Thoracic aorta (tissue), 2 donors: Measurements from ENCODE around the gene PDZRN4. TPM values are rescaled to one million over a fixed set of nuclear protein-coding genes. Genes with fewer than 3 reads are reported as not detected.

ENCODE experiments used
- ATAC-seq: fragments of 150-250 bp; one replicate; pipeline ENCODE4 v1.8.0; 2017; ENCODE audit warnings: low read depth; ENCODE audit not compliant: insufficient number of reproducible peaks, low FRiP score
- DNase-seq: peaks from one replicate; pipeline ENCODE4 v3.0.0-alpha.2; 2020; ENCODE audit warnings: low spot score
- H3K27ac ChIP-seq, 2 donors: fragments of 200-600 bp; sonication (generic); 1 replicate in 1 of 2; 2 replicates in 1 of 2; pipeline ENCODE4 v1.5.1; 2016; ENCODE audit warnings: mild to moderate bottlenecking in 2 of 2, moderate library complexity in 2 of 2
- H3K27me3 ChIP-seq: fragments of 200-600 bp; sonication (generic); replicated peaks from 2 replicates; pipeline ENCODE4 v1.6.0; 2016; ENCODE audit warnings: mild to moderate bottlenecking; ENCODE audit not compliant: insufficient read depth
- H3K36me3 ChIP-seq: fragments of 200-600 bp; sonication (generic); one replicate; pipeline ENCODE4 v1.5.1; 2016
- H3K4me1 ChIP-seq, 2 donors: fragments of 200-600 bp; sonication (generic); 1 replicate in 1 of 2; 2 replicates in 1 of 2; pipeline versions ENCODE4 v1.5.1 to v1.6.0; 2016; ENCODE audit warnings: low read depth in 2 of 2, mild to moderate bottlenecking in 1 of 2; ENCODE audit not compliant: control insufficient read depth in 1 of 2
- H3K4me3 ChIP-seq: fragments of 200-600 bp; sonication (generic); 2 replicates; pipeline ENCODE4 v1.5.1; 2016; ENCODE audit warnings: mild to moderate bottlenecking
- H3K9me3 ChIP-seq: fragments of 200-600 bp; sonication (generic); 2 replicates; pipeline ENCODE4 v1.5.1; 2016
- CTCF ChIP-seq: fragments of 200-600 bp; sonication (generic); IDR thresholded peaks from one replicate; pipeline ENCODE4 v1.5.1; 2019; ENCODE audit warnings: antibody characterized with exemption
- total RNA-seq, 2 donors: library from RNA; depleted of rRNA; stranded (reverse); fragments of >200 nt; gene quantifications; one replicate each; pipeline versions ENCODE4 v1.1.0 to v1.2.3, GENCODE V29; 2016

Gene PDZRN4
- total RNA-seq, 2 donors from 2014 or later, result 6.1 to 12.5 TPM

- no peak overlapping the region for H3K27ac ChIP-seq
Measured at GRCh38 chr12:41221491-41221890, 33.4 kb downstream of the PDZRN4 start.

GRCh38 chr12:41223600-41223999 lies 35.5 kb downstream of the PDZRN4 start:
- H3K36me3 ChIP-seq, result no peaks in the 10 kb centered on the region
- H3K27ac ChIP-seq, result no peak overlapping the region
- ATAC-seq, result no peak
- no peak for TF ChIP-seq CTCF
- no peaks in the 10 kb centered on the region for H3K27me3 ChIP-seq
- no peaks in the 10 kb centered on the region for H3K9me3 ChIP-seq
- peaks cover 0 to 3% of the 10 kb centered on the region in 2 donors for H3K4me1 ChIP-seq
- no peak for DNase-seq
- no peak overlapping the region for H3K4me3 ChIP-seq

More at GRCh38 chr12:41221491-41221890, 33.4 kb downstream of the PDZRN4 start:
- Histone ChIP-seq H3K4me1 (peaks cover 0 to 13% of the 10 kb centered on the region in 2 donors), H3K9me3 (no peaks in the 10 kb centered on the region), H3K36me3 (no peaks in the 10 kb centered on the region), H3K27me3 (no peaks in the 10 kb centered on the region), H3K4me3 (no peak overlapping the region)
- no peak for TF ChIP-seq CTCF
- no peak for DNase-seq
- ATAC-seq, result no peak

- no peaks in the 10 kb centered on the region for H3K9me3 ChIP-seq
- H3K27ac ChIP-seq, result no peak overlapping the region
- ATAC-seq (no peak), DNase-seq (no peak)
- no peak overlapping the region for H3K4me3 ChIP-seq
- no peaks in the 10 kb centered on the region for H3K36me3 ChIP-seq
- H3K4me1 ChIP-seq, result peaks cover 0 to 3% of the 10 kb centered on the region in 2 donors
- no peak for TF ChIP-seq CTCF
- no peaks in the 10 kb centered on the region for H3K27me3 ChIP-seq
Measured at GRCh38 chr12:41224066-41224465, 35.9 kb downstream of the PDZRN4 start.

GRCh38 chr12:41225179-41225578 lies 37.1 kb downstream of the PDZRN4 start:
- peaks cover 0 to 3% of the 10 kb centered on the region in 2 donors for H3K4me1 ChIP-seq
- no peak for ATAC-seq
- H3K36me3 ChIP-seq, result no peaks in the 10 kb centered on the region
- H3K9me3 ChIP-seq, result no peaks in the 10 kb centered on the region
- no peaks in the 10 kb centered on the region for H3K27me3 ChIP-seq
- DNase-seq, result no peak
- no peak for TF ChIP-seq CTCF
- H3K4me3 ChIP-seq, result no peak overlapping the region
- no peak overlapping the region for H3K27ac ChIP-seq

GRCh38 chr12:41228066-41228820 lies 40.1 kb downstream of the PDZRN4 start:
- Histone ChIP-seq H3K9me3 (no peaks in the 10 kb centered on the region), H3K36me3 (no peaks in the 10 kb centered on the region), H3K4me3 (no peak overlapping the region), H3K27ac (no peak overlapping the region), H3K27me3 (no peaks in the 10 kb centered on the region), H3K4me1 (no peaks in the 10 kb centered on the region)
- no peak for TF ChIP-seq CTCF
- DNase-seq (no peak), ATAC-seq (no peak)
